Type B pancreatic cell (in vitro differentiated cells): ENCODE measurements around the gene OR2C1. TPM values are rescaled to one million over a fixed set of nuclear protein-coding genes. Genes with fewer than 3 reads are reported as not detected.

ENCODE experiments used
- DNase-seq: peaks from one replicate; pipeline ENCODE4 v3.0.0; 2021; ENCODE audit warnings: mixed read lengths; ENCODE audit not compliant: unreplicated experiment; ENCODE audit errors: extremely low spot score
- H3K27ac Mint-ChIP-seq: 2 replicates; pipeline ENCODE4 v1.8.0; 2021; ENCODE audit warnings: mild to moderate bottlenecking, mixed read lengths
- H3K27me3 Mint-ChIP-seq: 2 replicates; pipeline ENCODE4 v1.8.0; 2021; ENCODE audit warnings: mixed read lengths
- H3K36me3 Mint-ChIP-seq: 2 replicates; pipeline ENCODE4 v1.8.0; 2021; ENCODE audit warnings: mixed read lengths
- H3K4me1 Mint-ChIP-seq: one replicate; pipeline ENCODE4 v1.8.0; 2021; ENCODE audit warnings: mixed read lengths; ENCODE audit not compliant: unreplicated experiment
- H3K4me3 Mint-ChIP-seq: 2 replicates; pipeline ENCODE4 v1.8.0; 2021; ENCODE audit warnings: mild to moderate bottlenecking, mixed read lengths
- H3K9me3 Mint-ChIP-seq: 2 replicates; pipeline ENCODE4 v1.8.0; 2021; ENCODE audit warnings: mixed read lengths
- total RNA-seq: library from RNA; stranded (reverse); gene quantifications from 2 replicates; pipeline ENCODE4 v1.2.1, GENCODE V29; 2021; ENCODE audit warnings: low replicate concordance
- TF ChIP-seq, protein P1 (sequence below): fragments of 200-600 bp; sonication (generic); conservative IDR thresholded peaks from 2 replicates; pipeline ENCODE4 v1.5.0; 2021; ENCODE audit warnings: antibody characterized with exemption, mild to moderate bottlenecking

Gene OR2C1
- total RNA-seq, 1 donor from 2014 or later, result 0.22 TPM

DNA sequence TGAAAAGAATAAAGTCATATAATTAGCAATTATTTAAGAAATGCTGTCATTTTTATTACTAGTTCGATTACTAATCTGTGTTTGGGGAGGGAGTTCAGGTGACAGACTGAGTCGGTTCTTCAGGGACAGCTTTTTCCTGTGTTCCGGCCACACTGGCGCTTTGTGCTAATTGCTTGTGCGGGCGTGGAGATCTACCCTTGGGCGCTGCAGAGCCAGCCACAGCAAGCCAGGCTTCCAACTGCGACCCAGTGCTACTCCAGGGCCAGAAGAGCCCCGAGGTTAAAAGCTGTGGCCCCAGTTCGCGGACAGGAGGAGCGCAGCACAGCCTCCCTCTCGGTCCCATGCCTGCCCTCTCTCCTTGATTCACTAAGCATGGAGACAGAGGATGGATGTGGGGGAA is 6.5 kb upstream of the OR2C1 start:
- H3K36me3 Mint-ChIP-seq, result no peaks in the 10 kb centered on the region
- no peaks in the 10 kb centered on the region for H3K4me1 Mint-ChIP-seq
- no peak overlapping the region for H3K4me3 Mint-ChIP-seq
- TF ChIP-seq, protein P1, sequence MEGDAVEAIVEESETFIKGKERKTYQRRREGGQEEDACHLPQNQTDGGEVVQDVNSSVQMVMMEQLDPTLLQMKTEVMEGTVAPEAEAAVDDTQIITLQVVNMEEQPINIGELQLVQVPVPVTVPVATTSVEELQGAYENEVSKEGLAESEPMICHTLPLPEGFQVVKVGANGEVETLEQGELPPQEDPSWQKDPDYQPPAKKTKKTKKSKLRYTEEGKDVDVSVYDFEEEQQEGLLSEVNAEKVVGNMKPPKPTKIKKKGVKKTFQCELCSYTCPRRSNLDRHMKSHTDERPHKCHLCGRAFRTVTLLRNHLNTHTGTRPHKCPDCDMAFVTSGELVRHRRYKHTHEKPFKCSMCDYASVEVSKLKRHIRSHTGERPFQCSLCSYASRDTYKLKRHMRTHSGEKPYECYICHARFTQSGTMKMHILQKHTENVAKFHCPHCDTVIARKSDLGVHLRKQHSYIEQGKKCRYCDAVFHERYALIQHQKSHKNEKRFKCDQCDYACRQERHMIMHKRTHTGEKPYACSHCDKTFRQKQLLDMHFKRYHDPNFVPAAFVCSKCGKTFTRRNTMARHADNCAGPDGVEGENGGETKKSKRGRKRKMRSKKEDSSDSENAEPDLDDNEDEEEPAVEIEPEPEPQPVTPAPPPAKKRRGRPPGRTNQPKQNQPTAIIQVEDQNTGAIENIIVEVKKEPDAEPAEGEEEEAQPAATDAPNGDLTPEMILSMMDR, result no peak
- no peaks in the 10 kb centered on the region for H3K27me3 Mint-ChIP-seq
- H3K9me3 Mint-ChIP-seq, result peaks cover 4% of the 10 kb centered on the region
- H3K27ac Mint-ChIP-seq, result no peak overlapping the region
- DNase-seq, result no peak

- Mint-ChIP-seq H3K9me3 (peaks cover 11% of the 10 kb centered on the region), H3K4me3 (no peak overlapping the region), H3K4me1 (no peaks in the 10 kb centered on the region), H3K36me3 (no peaks in the 10 kb centered on the region), H3K27ac (no peak overlapping the region), H3K27me3 (peaks cover 4% of the 10 kb centered on the region)
- DNase-seq, result no peak
- TF ChIP-seq, protein P1, result no peak
These were observed 429 bp downstream of the OR2C1 start for GRCh38 chr16:3356118-3356517.

DNA sequence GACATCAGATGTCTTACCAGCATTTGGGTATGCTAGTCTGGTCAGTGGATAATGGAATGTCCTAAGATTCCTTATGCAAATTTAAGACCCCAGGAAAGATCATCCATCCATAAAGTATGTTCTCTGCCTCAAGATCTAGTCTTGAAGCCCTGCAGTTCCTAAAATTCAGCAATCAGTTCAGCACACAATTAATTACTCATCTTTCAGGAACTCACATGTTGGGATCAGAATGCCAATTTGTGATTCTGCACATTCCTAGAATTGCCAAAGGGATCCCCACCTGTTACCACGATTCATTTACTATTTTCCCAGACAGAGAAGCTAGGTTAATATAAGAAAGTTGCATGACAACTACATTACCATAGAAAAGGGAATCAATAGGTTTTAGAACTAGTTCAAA is 3.2 kb downstream of the OR2C1 start:
- Mint-ChIP-seq H3K36me3 (no peaks in the 10 kb centered on the region), H3K27ac (no peak overlapping the region), H3K27me3 (peaks cover 6% of the 10 kb centered on the region), H3K4me3 (no peak overlapping the region), H3K4me1 (no peaks in the 10 kb centered on the region), H3K9me3 (peaks cover 11% of the 10 kb centered on the region)
- no peak for DNase-seq
- TF ChIP-seq, protein P1, result no peak

DNA sequence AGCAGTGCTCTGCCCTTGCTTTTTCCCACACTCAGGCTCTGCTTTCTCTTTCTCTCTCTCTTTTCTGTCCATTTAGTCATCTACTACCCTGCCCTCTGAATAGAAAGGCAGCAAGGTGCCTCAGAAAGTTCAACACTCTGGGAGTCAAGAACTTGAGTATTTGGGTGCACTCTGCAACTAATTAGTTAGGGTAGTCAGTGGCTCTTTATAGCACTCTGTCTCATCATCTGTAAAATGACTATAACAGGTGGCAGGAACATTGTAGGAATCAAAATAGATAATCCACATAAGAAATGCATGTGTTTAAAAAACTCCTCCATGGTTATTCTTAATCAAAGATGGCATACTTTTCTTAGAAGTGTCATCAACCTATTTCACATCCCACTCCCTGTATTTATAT is 7.2 kb downstream of the OR2C1 start:
- Mint-ChIP-seq H3K27me3 (peaks cover 6% of the 10 kb centered on the region), H3K36me3 (no peaks in the 10 kb centered on the region), H3K27ac (no peak overlapping the region), H3K9me3 (peaks cover 7% of the 10 kb centered on the region), H3K4me3 (no peak overlapping the region), H3K4me1 (no peaks in the 10 kb centered on the region)
- DNase-seq, result no peak
- TF ChIP-seq, protein P1, result no peak

DNA sequence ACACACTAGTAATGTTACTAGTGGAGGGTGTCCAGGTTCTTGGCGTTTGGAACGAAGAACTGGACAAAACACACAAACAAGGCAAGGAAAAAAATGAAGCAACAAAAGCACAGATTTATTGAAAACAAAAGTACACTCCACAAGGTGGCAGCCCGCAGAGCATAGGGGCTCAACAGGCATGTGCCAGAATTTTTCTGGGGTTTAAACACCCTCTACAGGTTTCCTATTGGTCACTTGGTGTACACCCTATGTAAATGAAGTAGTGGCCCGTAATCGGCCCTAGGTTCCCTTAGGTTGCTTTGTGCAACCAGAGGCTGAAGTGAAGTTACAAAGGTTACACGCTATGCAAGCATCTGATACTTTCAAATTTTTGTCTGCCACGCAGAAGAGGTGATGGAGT is 8.1 kb downstream of the OR2C1 start:
- Mint-ChIP-seq H3K27me3 (peaks cover 6% of the 10 kb centered on the region), H3K27ac (no peak overlapping the region), H3K4me3 (no peak overlapping the region), H3K36me3 (no peaks in the 10 kb centered on the region), H3K9me3 (peaks cover 7% of the 10 kb centered on the region), H3K4me1 (no peaks in the 10 kb centered on the region)
- TF ChIP-seq, protein P1, result no peak
- no peak for DNase-seq

DNA sequence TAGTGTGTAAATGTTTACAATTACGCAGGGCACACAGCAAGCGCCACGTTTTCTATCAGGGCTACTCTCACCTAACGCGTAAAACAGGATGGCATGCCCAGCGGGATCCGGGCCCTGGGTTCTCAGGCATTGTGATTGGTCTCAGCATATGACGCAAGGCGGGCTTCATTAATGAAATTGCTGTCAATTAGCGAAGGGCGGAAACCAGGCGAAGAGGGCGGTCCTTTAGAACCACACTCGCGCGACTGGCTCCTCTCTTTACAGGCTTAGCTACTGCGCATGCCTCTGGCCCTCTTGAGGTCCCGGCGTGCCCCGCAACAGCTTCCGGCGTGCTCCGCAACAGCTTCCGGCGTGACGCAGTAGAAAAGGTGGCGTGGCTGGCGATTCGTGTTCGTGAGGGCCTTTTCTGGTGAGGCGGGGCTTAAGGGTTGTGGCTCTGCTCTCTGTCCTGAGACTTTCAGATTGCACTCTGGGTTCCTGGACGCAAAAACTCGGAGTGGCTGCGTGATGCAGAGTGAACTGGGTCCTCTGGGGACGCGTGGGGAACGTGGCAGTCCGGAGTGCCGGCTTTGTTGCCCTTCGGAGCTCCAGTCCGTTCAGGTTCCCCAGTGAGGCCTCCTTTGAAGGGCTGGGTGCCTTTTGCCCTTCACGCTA is 9.2 kb downstream of the OR2C1 start:
- Mint-ChIP-seq H3K4me3 (no peak overlapping the region), H3K36me3 (no peaks in the 10 kb centered on the region), H3K9me3 (peaks cover 7% of the 10 kb centered on the region), H3K27ac (no peak overlapping the region), H3K4me1 (no peaks in the 10 kb centered on the region), H3K27me3 (peaks cover 6% of the 10 kb centered on the region)
- TF ChIP-seq, protein P1, result no peak
- DNase-seq, result no peak
